ENCODE data around the gene TNPO2. TPM values are rescaled to one million over a fixed set of nuclear protein-coding genes. Genes with fewer than 3 reads are reported as not detected.
A peak's percentile ranks its signal among the peaks of the same experiment; 100 is the strongest.

The TNPO2 gene
- total and polyA plus RNA-seq, 2 of the 13 experiments (the other 11 are each of a cell fraction or from before 2014, with no cell fraction given) = 31.7 to 61.0 TPM

DNA sequence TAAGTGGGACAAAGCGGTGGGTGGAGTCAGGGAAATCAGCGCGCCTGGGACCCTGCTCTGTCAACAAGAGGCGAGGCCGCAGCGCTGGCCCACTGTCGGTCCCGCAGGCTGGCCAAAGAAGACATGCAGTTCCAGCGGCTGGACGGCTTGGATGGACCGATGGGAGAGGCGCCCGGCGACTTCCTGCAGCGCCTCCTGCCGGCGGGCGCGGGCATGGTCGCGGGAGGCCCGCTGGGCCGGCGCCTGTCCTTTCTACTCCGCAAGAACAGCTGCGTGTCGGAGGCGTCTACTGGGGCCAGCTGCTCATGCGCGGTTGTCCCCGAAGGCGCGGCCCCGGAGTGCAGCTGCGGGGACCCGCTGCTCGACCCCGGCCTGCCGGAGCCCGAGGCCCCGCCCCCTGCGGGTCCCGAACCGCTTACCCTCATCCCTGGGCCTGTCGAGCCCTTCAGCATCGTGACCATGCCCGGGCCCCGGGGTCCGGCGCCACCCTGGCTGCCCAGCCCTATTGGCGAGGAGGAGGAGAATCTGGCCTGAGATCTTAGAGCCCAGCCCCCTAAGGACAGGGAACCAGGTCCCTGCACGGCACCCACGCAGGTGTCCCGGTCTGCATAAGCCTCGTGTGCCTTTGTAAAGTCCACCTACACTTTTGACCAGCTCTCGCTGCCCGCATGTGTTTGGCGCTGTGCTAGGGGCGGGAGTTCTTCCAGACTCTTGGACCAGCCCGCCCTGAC lies 34.0 kb upstream of the TNPO2 start (continued):
- TF ChIP-seq FOXM1 (CRISPR knock-in tag; IDR thresholded peaks at IDR 0.05) = no peak
- peak; percentile 41; the same call in 1 of the 2 replicates for TF ChIP-seq ZSCAN31 (CRISPR knock-in tag; IDR thresholded peaks at IDR 0.05; ENCODE audit: low read depth)
- TF ChIP-seq SAP130 (CRISPR knock-in tag; IDR thresholded peaks at IDR 0.05; ENCODE audit: low read depth) = peak; percentile 56; the same call in 1 of the 2 replicates
- no peak for TF ChIP-seq HIVEP1 (CRISPR knock-in tag; IDR thresholded peaks at IDR 0.05)
- TF ChIP-seq PAWR (CRISPR knock-in tag; IDR thresholded peaks at IDR 0.05; ENCODE audit: borderline replicate concordance) = no peak
- TF ChIP-seq, protein P1, sequence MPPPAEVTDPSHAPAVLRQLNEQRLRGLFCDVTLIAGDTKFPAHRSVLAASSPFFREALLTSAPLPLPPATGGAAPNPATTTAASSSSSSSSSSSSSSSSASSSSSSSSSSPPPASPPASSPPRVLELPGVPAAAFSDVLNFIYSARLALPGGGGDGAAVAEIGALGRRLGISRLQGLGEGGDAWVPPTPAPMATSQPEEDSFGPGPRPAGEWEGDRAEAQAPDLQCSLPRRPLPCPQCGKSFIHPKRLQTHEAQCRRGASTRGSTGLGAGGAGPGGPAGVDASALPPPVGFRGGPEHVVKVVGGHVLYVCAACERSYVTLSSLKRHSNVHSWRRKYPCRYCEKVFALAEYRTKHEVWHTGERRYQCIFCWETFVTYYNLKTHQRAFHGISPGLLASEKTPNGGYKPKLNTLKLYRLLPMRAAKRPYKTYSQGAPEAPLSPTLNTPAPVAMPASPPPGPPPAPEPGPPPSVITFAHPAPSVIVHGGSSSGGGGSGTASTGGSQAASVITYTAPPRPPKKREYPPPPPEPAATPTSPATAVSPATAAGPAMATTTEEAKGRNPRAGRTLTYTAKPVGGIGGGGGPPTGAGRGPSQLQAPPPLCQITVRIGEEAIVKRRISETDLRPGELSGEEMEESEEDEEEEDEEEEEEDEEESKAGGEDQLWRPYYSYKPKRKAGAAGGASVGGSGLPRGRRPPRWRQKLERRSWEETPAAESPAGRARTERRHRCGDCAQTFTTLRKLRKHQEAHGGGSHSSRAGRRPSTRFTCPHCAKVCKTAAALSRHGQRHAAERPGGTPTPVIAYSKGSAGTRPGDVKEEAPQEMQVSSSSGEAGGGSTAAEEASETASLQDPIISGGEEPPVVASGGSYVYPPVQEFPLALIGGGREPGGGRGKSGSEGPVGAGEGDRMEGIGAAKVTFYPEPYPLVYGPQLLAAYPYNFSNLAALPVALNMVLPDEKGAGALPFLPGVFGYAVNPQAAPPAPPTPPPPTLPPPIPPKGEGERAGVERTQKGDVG (CRISPR knock-in tag; IDR thresholded peaks at IDR 0.05; ENCODE audit: borderline replicate concordance) = no peak
- 0 out of 2 replicates have a peak, but pooled peaks have one; percentile 23 for TF ChIP-seq ZNF451 (CRISPR knock-in tag; IDR thresholded peaks at IDR 0.05)
- TF ChIP-seq, protein P2, sequence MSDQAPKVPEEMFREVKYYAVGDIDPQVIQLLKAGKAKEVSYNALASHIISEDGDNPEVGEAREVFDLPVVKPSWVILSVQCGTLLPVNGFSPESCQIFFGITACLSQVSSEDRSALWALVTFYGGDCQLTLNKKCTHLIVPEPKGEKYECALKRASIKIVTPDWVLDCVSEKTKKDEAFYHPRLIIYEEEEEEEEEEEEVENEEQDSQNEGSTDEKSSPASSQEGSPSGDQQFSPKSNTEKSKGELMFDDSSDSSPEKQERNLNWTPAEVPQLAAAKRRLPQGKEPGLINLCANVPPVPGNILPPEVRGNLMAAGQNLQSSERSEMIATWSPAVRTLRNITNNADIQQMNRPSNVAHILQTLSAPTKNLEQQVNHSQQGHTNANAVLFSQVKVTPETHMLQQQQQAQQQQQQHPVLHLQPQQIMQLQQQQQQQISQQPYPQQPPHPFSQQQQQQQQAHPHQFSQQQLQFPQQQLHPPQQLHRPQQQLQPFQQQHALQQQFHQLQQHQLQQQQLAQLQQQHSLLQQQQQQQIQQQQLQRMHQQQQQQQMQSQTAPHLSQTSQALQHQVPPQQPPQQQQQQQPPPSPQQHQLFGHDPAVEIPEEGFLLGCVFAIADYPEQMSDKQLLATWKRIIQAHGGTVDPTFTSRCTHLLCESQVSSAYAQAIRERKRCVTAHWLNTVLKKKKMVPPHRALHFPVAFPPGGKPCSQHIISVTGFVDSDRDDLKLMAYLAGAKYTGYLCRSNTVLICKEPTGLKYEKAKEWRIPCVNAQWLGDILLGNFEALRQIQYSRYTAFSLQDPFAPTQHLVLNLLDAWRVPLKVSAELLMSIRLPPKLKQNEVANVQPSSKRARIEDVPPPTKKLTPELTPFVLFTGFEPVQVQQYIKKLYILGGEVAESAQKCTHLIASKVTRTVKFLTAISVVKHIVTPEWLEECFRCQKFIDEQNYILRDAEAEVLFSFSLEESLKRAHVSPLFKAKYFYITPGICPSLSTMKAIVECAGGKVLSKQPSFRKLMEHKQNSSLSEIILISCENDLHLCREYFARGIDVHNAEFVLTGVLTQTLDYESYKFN (CRISPR knock-in tag; conservative IDR thresholded peaks at IDR 0.05) = no peak; the same call in 1 of the 2 replicates
- TF ChIP-seq BHLHE40 (IDR thresholded peaks at IDR 0.05; ENCODE audit: low read length) = 0 out of 2 replicates have a peak, but pooled peaks have one; percentile 35
- no peak for TF ChIP-seq KLF9 (CRISPR knock-in tag; IDR thresholded peaks at IDR 0.05; ENCODE audit: low read depth)
- TF ChIP-seq ZFP36 (IDR thresholded peaks at IDR 0.05; ENCODE audit: borderline replicate concordance, low read depth, low read length, partially characterized antibody) = no peak
- TF ChIP-seq, protein P3, sequence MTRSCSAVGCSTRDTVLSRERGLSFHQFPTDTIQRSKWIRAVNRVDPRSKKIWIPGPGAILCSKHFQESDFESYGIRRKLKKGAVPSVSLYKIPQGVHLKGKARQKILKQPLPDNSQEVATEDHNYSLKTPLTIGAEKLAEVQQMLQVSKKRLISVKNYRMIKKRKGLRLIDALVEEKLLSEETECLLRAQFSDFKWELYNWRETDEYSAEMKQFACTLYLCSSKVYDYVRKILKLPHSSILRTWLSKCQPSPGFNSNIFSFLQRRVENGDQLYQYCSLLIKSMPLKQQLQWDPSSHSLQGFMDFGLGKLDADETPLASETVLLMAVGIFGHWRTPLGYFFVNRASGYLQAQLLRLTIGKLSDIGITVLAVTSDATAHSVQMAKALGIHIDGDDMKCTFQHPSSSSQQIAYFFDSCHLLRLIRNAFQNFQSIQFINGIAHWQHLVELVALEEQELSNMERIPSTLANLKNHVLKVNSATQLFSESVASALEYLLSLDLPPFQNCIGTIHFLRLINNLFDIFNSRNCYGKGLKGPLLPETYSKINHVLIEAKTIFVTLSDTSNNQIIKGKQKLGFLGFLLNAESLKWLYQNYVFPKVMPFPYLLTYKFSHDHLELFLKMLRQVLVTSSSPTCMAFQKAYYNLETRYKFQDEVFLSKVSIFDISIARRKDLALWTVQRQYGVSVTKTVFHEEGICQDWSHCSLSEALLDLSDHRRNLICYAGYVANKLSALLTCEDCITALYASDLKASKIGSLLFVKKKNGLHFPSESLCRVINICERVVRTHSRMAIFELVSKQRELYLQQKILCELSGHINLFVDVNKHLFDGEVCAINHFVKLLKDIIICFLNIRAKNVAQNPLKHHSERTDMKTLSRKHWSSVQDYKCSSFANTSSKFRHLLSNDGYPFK (CRISPR knock-in tag; IDR thresholded peaks at IDR 0.05; ENCODE audit: borderline replicate concordance) = peak; percentile 47; the same call in 1 of the 2 replicates
- TF ChIP-seq, protein P4, sequence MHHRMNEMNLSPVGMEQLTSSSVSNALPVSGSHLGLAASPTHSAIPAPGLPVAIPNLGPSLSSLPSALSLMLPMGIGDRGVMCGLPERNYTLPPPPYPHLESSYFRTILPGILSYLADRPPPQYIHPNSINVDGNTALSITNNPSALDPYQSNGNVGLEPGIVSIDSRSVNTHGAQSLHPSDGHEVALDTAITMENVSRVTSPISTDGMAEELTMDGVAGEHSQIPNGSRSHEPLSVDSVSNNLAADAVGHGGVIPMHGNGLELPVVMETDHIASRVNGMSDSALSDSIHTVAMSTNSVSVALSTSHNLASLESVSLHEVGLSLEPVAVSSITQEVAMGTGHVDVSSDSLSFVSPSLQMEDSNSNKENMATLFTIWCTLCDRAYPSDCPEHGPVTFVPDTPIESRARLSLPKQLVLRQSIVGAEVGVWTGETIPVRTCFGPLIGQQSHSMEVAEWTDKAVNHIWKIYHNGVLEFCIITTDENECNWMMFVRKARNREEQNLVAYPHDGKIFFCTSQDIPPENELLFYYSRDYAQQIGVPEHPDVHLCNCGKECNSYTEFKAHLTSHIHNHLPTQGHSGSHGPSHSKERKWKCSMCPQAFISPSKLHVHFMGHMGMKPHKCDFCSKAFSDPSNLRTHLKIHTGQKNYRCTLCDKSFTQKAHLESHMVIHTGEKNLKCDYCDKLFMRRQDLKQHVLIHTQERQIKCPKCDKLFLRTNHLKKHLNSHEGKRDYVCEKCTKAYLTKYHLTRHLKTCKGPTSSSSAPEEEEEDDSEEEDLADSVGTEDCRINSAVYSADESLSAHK (CRISPR knock-in tag; IDR thresholded peaks at IDR 0.05; ENCODE audit: borderline replicate concordance) = no peak
- TF ChIP-seq JUNB (CRISPR knock-in tag; IDR thresholded peaks at IDR 0.05; ENCODE audit: borderline replicate concordance) = no peak
- peak; percentile 71 for TF ChIP-seq GABPB1 (CRISPR knock-in tag; IDR thresholded peaks at IDR 0.05)
- TF ChIP-seq GATAD1 (CRISPR knock-in tag; IDR thresholded peaks at IDR 0.05) = no peak
- no peak for TF ChIP-seq ZC3H4 (CRISPR knock-in tag; IDR thresholded peaks at IDR 0.05; ENCODE audit: borderline replicate concordance)
